Gastroesophageal sphincter (tissue), 3 donors: ENCODE measurements around the gene CTSG.

ENCODE experiments used
- CTCF ChIP-seq, 4 experiments: fragments of 200-600 bp in 2 of 4; fragments of 450-650 bp in 2 of 4; sonication (generic) in 1 of 4; IDR thresholded peaks; one replicate each; pipeline ENCODE4 v1.5.1; 2017 to 2019; ENCODE audit warnings: antibody characterized with exemption in 4 of 4, mild to moderate bottlenecking in 2 of 4, moderate library complexity in 2 of 4
- EP300 ChIP-seq: sonication (generic); formaldehyde crosslinking; IDR thresholded peaks from one replicate; pipeline ENCODE4 v1.6.1; 2017; ENCODE audit warnings: antibody characterized with exemption, mild to moderate bottlenecking
- POLR2A ChIP-seq, 2 donors: fragments of 450-650 bp; IDR thresholded peaks; one replicate each; pipeline ENCODE4 v1.6.1; 2017; ENCODE audit warnings: antibody characterized with exemption in 2 of 2, mild to moderate bottlenecking in 2 of 2, moderate library complexity in 1 of 2
- POLR2AphosphoS5 ChIP-seq: sonication (generic); formaldehyde crosslinking; IDR thresholded peaks from one replicate; pipeline ENCODE4 v1.6.1; 2017; ENCODE audit warnings: antibody characterized with exemption

- TF ChIP-seq CTCF (IDR thresholded peaks at IDR 0.05), result no peak
- no peak for TF ChIP-seq POLR2AphosphoS5
- TF ChIP-seq POLR2A (IDR thresholded peaks at IDR 0.05), result no peak
- no peak for TF ChIP-seq EP300
Measured at GRCh38 chr14:24574206-24574774, 1.8 kb downstream of the CTSG start.
